Activated CD4-positive, CD25-positive, alpha-beta regulatory T cell treated with anti-CD3 and anti-CD28 coated beads, Interleukin-2, amount 50 U/mL, for 24 hours (primary cell): ENCODE data around the gene PAPPA2.

ENCODE experiments used
- ATAC-seq, 2 donors: fragments of 150-1000 bp; cut with Tn5 transposase; one replicate each; pipeline ENCODE4 v1.10.0; 2021; ENCODE audit warnings: mild to moderate bottlenecking in 1 of 2, moderate library complexity in 1 of 2

The PAPPA2 gene

GRCh38 chr1:176504848-176505553, 42.0 kb downstream of the PAPPA2 start:
- ATAC-seq = no peak

- ATAC-seq = no peak
These were observed 50.0 kb downstream of the PAPPA2 start for GRCh38 chr1:176512966-176513365.

- ATAC-seq = no peak
These were observed 52.3 kb downstream of the PAPPA2 start for GRCh38 chr1:176515310-176515709.

GRCh38 chr1:176517484-176517883, 54.5 kb downstream of the PAPPA2 start:
- ATAC-seq = no peak

GRCh38 chr1:176521211-176521610, 58.2 kb downstream of the PAPPA2 start:
- no peak for ATAC-seq

- no peak for ATAC-seq
These were observed 59.4 kb downstream of the PAPPA2 start for GRCh38 chr1:176522310-176522845.

- ATAC-seq = no peak
These were observed 66.6 kb downstream of the PAPPA2 start for GRCh38 chr1:176529395-176530090.

- ATAC-seq = no peak
These were observed 68.1 kb downstream of the PAPPA2 start for GRCh38 chr1:176531036-176531435.

- ATAC-seq = no peak
These were observed 69.2 kb downstream of the PAPPA2 start for GRCh38 chr1:176531921-176532897.

- ATAC-seq = no peak
These were observed 70.0 kb downstream of the PAPPA2 start for GRCh38 chr1:176533020-176533419.

- no peak for ATAC-seq
These were observed 73.6 kb downstream of the PAPPA2 start for GRCh38 chr1:176536588-176536987.

GRCh38 chr1:176539018-176539417, 76.0 kb downstream of the PAPPA2 start:
- no peak for ATAC-seq

GRCh38 chr1:176540428-176540827, 77.5 kb downstream of the PAPPA2 start:
- ATAC-seq = no peak

GRCh38 chr1:176541663-176542062, 78.7 kb downstream of the PAPPA2 start:
- no peak for ATAC-seq

GRCh38 chr1:176542352-176542751, 79.4 kb downstream of the PAPPA2 start:
- ATAC-seq = no peak

GRCh38 chr1:176543360-176544129, 80.6 kb downstream of the PAPPA2 start:
- no peak for ATAC-seq

- no peak for ATAC-seq
These were observed 82.2 kb downstream of the PAPPA2 start for GRCh38 chr1:176545034-176545639.

GRCh38 chr1:176546825-176547224, 83.8 kb downstream of the PAPPA2 start:
- no peak for ATAC-seq

- ATAC-seq = no peak
These were observed 88.2 kb downstream of the PAPPA2 start for GRCh38 chr1:176551146-176551545.

GRCh38 chr1:176552217-176552991, 89.4 kb downstream of the PAPPA2 start:
- ATAC-seq = no peak

GRCh38 chr1:176552999-176553398, 90.0 kb downstream of the PAPPA2 start:
- ATAC-seq = no peak
